Activated naive CD4-positive, alpha-beta T cell treated with anti-CD3 and anti-CD28 coated beads, Interleukin-2, amount 50 U/mL, for 72 hours (primary cell): ENCODE measurements around the gene AQP5. TPM values are rescaled to one million over a fixed set of nuclear protein-coding genes. Genes with fewer than 3 reads are reported as not detected.
A peak's percentile ranks its signal among the peaks of the same experiment; 100 is the strongest.

Experiments used
- ATAC-seq, 2 donors: fragments of 150-1000 bp; cut with Tn5 transposase; 2 replicates each; pipeline ENCODE4 v1.10.0; 2021; ENCODE audit warnings: mild to moderate bottlenecking in 2 of 2, moderate library complexity in 2 of 2
- DNase-seq, 2 donors: peaks; one replicate each; pipeline ENCODE4 v3.0.0; 2021 to 2022; ENCODE audit warnings: low spot score in 2 of 2
- H3K27ac Mint-ChIP-seq, 2 donors: one replicate each; pipeline ENCODE4 v1.8.0; 2022; ENCODE audit warnings: mild to moderate bottlenecking in 2 of 2, mixed read lengths in 2 of 2
- H3K36me3 Mint-ChIP-seq, 2 donors: one replicate each; pipeline ENCODE4 v1.8.0; 2022; ENCODE audit warnings: mixed read lengths in 2 of 2
- H3K9me3 Mint-ChIP-seq, 2 donors: one replicate each; pipeline ENCODE4 v1.8.0; 2022; ENCODE audit warnings: mixed read lengths in 2 of 2
- total RNA-seq, 2 donors: library from RNA; stranded (reverse); gene quantifications; one replicate each; pipeline ENCODE4 v1.2.3, GENCODE V29; 2022

AQP5 gene
- total RNA-seq, 2 donors from 2014 or later, result not detected

DNA sequence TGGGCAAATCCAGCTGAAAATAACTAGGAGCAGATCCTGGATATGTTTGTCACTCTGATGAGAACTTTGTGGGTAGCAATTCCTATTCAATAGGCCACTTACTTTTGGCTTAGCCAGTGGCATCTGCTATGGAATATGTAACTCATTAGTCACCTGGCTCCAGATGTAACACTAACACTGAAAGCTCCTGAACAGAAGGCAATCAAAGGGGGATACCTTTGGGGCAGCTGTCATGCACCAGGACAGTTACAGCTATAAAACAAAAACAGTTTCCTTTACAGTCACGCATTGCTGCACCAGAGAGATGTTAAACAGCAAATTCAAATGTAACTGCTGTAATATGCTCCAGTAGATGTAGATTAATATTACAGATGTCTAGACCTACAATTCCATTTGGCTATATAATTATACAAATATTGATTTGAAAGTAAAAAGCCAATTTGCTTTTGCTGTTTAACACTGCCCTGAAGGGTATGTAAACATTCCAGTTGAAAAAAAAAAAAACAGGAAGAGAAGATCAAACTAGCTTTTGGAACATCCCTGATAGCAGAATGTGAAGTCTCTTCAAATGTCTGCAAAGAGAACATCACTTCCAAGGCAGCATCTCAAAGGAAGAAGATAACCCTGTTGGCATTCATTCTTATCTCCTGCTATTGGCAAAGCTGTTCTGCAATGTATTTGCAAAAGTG lies 45.2 kb downstream of the AQP5 start:
- DNase-seq, result no peak
- ATAC-seq, result no peak
- no peak overlapping the region for H3K27ac Mint-ChIP-seq

DNA sequence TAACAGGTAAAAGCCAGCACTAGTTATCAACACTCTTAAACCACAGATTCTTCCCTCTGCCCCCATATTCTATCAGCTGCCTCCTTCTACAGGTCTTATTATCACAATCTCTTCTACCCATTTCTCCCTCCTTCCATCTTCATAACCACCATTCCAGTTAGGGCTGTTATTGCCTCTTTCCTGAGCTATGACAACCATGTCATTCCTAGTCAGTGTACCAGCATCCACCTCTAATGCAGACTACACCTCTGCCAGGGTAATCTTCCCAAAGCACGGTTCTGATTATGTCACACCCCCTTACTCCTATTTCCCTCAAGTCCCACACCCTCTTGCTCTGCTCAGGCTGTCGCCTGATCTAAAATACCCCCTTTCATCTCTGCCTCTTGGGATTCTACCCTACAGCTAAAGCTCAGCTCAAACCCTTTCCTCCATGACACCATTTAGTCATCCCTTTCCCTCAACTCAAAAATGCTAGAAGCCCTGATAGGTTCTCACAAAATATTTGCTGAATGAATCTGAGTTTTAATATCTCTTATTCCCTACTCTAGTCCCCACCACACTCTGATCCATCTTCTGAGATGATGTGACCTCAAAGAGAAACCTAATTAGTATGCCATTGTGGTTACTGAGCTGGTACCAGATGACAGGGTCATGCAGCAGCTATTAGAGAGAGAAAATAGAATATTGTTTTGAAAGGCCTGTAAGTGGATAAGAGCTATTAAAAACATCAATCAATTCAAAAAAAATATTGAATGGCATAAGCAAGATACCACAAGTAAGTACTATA lies 51.9 kb downstream of the AQP5 start:
- no peak for DNase-seq
- ATAC-seq, result peak in 1 of 2 donors; percentile 61
- no peaks in the 10 kb centered on the region for H3K9me3 Mint-ChIP-seq
- peaks cover 13 to 21% of the 10 kb centered on the region in 2 donors for H3K36me3 Mint-ChIP-seq
- H3K27ac Mint-ChIP-seq, result peak overlapping the region in 1 of 2 donors; percentile 73

More for the DNA sequence above, 45.2 kb downstream of the AQP5 start:
- Mint-ChIP-seq H3K9me3 (no peaks in the 10 kb centered on the region), H3K36me3 (peaks cover 5 to 28% of the 10 kb centered on the region in 2 donors)

DNA sequence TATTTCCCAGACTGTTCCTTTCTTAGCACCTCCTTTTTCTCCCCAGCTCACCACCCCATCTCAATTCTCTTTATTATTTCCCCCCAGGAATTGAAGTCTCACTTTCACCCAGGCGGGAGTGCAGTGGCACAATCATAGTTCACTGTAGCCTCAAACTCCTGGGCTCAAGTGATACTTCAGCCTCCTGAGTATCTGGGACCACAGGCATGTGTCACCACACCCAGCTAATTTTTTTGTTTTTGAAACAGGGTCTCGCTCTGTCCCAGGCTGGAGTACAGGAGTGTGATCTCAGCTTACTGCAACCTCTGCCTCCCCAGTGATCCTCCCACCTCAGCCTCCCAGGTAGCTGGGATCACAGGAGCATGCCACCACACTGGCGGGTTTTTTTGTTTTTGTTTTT lies 52.7 kb downstream of the AQP5 start:
- Mint-ChIP-seq H3K27ac (no peak overlapping the region), H3K36me3 (peaks cover 13 to 21% of the 10 kb centered on the region in 2 donors), H3K9me3 (no peaks in the 10 kb centered on the region)
- ATAC-seq, result no peak
- DNase-seq, result no peak

Other genes with a start within 250 kb of the AQP5 start
- 100 to 1,000 TPM; 361 to 467 TPM for gene TMBIM6, start 220.3 kb upstream of the AQP5 start, total RNA-seq
- gene NCKAP5L, start 133.5 kb upstream of the AQP5 start, total RNA-seq, result 1 to 10 TPM; 5.5 to 7.5 TPM
- gene BCDIN3D, start 118.8 kb upstream of the AQP5 start, total RNA-seq, result 1 to 10 TPM; 2.5 to 5.4 TPM
- gene FAIM2, start 58.0 kb upstream of the AQP5 start, total RNA-seq, result under 1 TPM; 0.52 to 0.78 TPM
- not detected for gene AQP2, start 11.1 kb upstream of the AQP5 start, total RNA-seq
- not detected for gene AQP6, start 11.1 kb downstream of the AQP5 start, total RNA-seq
- gene RACGAP1, start 63.6 kb downstream of the AQP5 start, total RNA-seq, result 100 to 1,000 TPM; 109 to 195 TPM
- gene ASIC1, start 95.7 kb downstream of the AQP5 start, total RNA-seq, result 10 to 100 TPM in 1 of 2 donors, 1 to 10 TPM in 1; 2.8 to 11.7 TPM
- 10 to 100 TPM; 33.8 to 51.2 TPM for gene SMARCD1, start 123.5 kb downstream of the AQP5 start, total RNA-seq
- gene GPD1, start 142.1 kb downstream of the AQP5 start, total RNA-seq, result under 1 TPM; 0.35 to 0.46 TPM
- gene COX14, start 150.4 kb downstream of the AQP5 start, total RNA-seq, result 10 to 100 TPM; 46.0 to 48.5 TPM
- gene CERS5, start 205.5 kb downstream of the AQP5 start, total RNA-seq, result 10 to 100 TPM; 50.1 to 71.1 TPM